Loucy (cell line): ENCODE measurements around the gene RALGPS2.

Source experiments
- EZH2phosphoT487 ChIP-seq: fragments of 200-600 bp; IDR thresholded peaks from 2 replicates; pipeline ENCODE4 v1.6.1; 2018; ENCODE audit warnings: antibody characterized with exemption, mild to moderate bottlenecking, moderate library complexity, borderline replicate concordance
- TF ChIP-seq, protein P1 (sequence below): fragments of 200-600 bp; sonication (generic); conservative IDR thresholded peaks from 2 replicates; pipeline ENCODE4 v1.5.1; 2014; ENCODE audit warnings: mild to moderate bottlenecking, antibody characterized with exemption, low read length

DNA sequence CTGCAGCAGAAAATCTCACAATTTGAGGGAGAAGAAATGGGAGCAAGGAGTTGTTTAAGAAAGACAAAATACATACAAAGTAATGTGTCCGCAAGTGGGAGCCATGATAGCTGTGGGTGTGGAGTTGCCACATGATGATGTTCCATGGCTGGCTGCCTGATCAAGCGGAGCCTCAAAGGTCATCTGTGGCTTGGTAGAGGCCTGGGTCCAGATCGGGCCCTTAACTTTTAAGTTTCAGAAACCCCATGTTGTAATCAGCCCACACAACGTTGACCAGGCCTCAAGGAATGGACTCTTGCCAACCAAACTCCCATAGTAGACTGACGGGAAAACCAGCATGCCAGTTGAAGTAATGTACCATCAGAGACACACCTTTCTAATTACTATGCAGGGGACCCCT lies 210.6 kb downstream of the RALGPS2 start:
- TF ChIP-seq, protein P1, sequence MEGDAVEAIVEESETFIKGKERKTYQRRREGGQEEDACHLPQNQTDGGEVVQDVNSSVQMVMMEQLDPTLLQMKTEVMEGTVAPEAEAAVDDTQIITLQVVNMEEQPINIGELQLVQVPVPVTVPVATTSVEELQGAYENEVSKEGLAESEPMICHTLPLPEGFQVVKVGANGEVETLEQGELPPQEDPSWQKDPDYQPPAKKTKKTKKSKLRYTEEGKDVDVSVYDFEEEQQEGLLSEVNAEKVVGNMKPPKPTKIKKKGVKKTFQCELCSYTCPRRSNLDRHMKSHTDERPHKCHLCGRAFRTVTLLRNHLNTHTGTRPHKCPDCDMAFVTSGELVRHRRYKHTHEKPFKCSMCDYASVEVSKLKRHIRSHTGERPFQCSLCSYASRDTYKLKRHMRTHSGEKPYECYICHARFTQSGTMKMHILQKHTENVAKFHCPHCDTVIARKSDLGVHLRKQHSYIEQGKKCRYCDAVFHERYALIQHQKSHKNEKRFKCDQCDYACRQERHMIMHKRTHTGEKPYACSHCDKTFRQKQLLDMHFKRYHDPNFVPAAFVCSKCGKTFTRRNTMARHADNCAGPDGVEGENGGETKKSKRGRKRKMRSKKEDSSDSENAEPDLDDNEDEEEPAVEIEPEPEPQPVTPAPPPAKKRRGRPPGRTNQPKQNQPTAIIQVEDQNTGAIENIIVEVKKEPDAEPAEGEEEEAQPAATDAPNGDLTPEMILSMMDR: no peak
- TF ChIP-seq EZH2phosphoT487: no peak
